GM23248 (cell line): ENCODE measurements around the gene PARD3B. TPM values are rescaled to one million over a fixed set of nuclear protein-coding genes. Genes with fewer than 3 reads are reported as not detected.

ENCODE experiments used
- DNase-seq: peaks from one replicate; pipeline ENCODE4 v3.0.0-alpha.2; 2015
- H2AFZ ChIP-seq: fragments of 200-600 bp; sonication (generic); 2 replicates; pipeline ENCODE4 v1.6.1; 2016; ENCODE audit warnings: antibody characterized with exemption
- H3F3A ChIP-seq: fragments of 200-600 bp; sonication (generic); 2 replicates; pipeline ENCODE4 v1.6.1; 2016; ENCODE audit warnings: mild to moderate bottlenecking, antibody characterized with exemption, mixed run types; ENCODE audit not compliant: insufficient read depth
- H3K27ac ChIP-seq: fragments of 200-600 bp; sonication (generic); 2 replicates; pipeline ENCODE4 v1.5.1; 2016; ENCODE audit warnings: mild to moderate bottlenecking
- H3K27me3 ChIP-seq: fragments of 200-600 bp; sonication (generic); replicated peaks from 2 replicates; pipeline ENCODE4 v1.6.1; 2016; ENCODE audit warnings: mild to moderate bottlenecking; ENCODE audit not compliant: insufficient read depth
- H3K36me3 ChIP-seq: fragments of 200-600 bp; sonication (generic); 2 replicates; pipeline ENCODE4 v1.6.1; 2016; ENCODE audit warnings: low read depth, mild to moderate bottlenecking
- H3K4me1 ChIP-seq: fragments of 200-600 bp; sonication (generic); 2 replicates; pipeline ENCODE4 v1.6.1; 2016; ENCODE audit warnings: mild to moderate bottlenecking; ENCODE audit not compliant: insufficient read depth
- H3K4me2 ChIP-seq: fragments of 200-600 bp; sonication (generic); one replicate; pipeline ENCODE4 v1.6.1; 2016; ENCODE audit warnings: mild to moderate bottlenecking; ENCODE audit not compliant: unreplicated experiment
- H3K4me3 ChIP-seq: fragments of 200-600 bp; sonication (generic); 2 replicates; pipeline ENCODE4 v1.5.1; 2016; ENCODE audit warnings: mild to moderate bottlenecking
- H3K79me2 ChIP-seq: fragments of 200-600 bp; sonication (generic); 2 replicates; pipeline ENCODE4 v1.6.1; 2016; ENCODE audit warnings: mild to moderate bottlenecking; ENCODE audit not compliant: insufficient read depth
- H3K9ac ChIP-seq: fragments of 200-600 bp; sonication (generic); 2 replicates; pipeline ENCODE4 v1.6.1; 2016; ENCODE audit warnings: mild to moderate bottlenecking
- H3K9me2 ChIP-seq: fragments of 200-600 bp; sonication (generic); 2 replicates; pipeline ENCODE4 v1.6.1; 2016; ENCODE audit warnings: mixed run types, mild to moderate bottlenecking, moderate library complexity; ENCODE audit not compliant: insufficient read depth
- H3K9me3 ChIP-seq: fragments of 200-600 bp; sonication (generic); one replicate; pipeline ENCODE4 v1.6.1; 2017; ENCODE audit warnings: low read depth
- H4K20me1 ChIP-seq: fragments of 200-600 bp; sonication (generic); 2 replicates; pipeline ENCODE4 v1.6.0; 2016; ENCODE audit not compliant: insufficient read depth
- EZH2 ChIP-seq: fragments of 200-600 bp; sonication (generic); IDR thresholded peaks from 2 replicates; pipeline ENCODE4 v1.6.1; 2018; ENCODE audit warnings: antibody characterized with exemption, mild to moderate bottlenecking; ENCODE audit not compliant: insufficient read depth, poor library complexity, severe bottlenecking
- EZH2phosphoT487 ChIP-seq: fragments of 200-600 bp; sonication (generic); IDR thresholded peaks from 2 replicates; pipeline ENCODE4 v1.6.1; 2018; ENCODE audit warnings: antibody characterized with exemption, moderate library complexity, mild to moderate bottlenecking, low read depth; ENCODE audit not compliant: insufficient read depth
- WGBS, 2 experiments: methylation state at CpG; one replicate each; pipeline ENCODE4 v1.1.6; 2015 to 2017; ENCODE audit warnings: low lambda C conversion rate in 2 of 2, low coverage in 1 of 2; ENCODE audit errors: missing lambda C conversion rate in 2 of 2; 5-methylcytosine and 5-hydroxymethylcytosine counted together
- in situ Hi-C: fragments of 300-500 bp; cut with MboI; formaldehyde crosslinking; loops from 2 replicates; pipeline ENCODE4 v1.15.0; 2020
- polyA plus RNA-seq: library from polyadenylated mRNA; unstranded; fragments of >200 nt; fragmentation: Nextera tagmentation; extraction: Ambion mirVana; gene quantifications from 2 replicates; pipeline ENCODE4 v1.2.1, GENCODE V29; 2016
- total RNA-seq: library from RNA; depleted of rRNA; stranded (reverse); fragments of >200 nt; shearing (Covaris generic); gene quantifications from 2 replicates; pipeline ENCODE4 v1.2.3, GENCODE V29; 2014

PARD3B gene
- total and polyA plus RNA-seq, 2 experiments from 2014 or later = 2.5 to 6.9 TPM

DNA sequence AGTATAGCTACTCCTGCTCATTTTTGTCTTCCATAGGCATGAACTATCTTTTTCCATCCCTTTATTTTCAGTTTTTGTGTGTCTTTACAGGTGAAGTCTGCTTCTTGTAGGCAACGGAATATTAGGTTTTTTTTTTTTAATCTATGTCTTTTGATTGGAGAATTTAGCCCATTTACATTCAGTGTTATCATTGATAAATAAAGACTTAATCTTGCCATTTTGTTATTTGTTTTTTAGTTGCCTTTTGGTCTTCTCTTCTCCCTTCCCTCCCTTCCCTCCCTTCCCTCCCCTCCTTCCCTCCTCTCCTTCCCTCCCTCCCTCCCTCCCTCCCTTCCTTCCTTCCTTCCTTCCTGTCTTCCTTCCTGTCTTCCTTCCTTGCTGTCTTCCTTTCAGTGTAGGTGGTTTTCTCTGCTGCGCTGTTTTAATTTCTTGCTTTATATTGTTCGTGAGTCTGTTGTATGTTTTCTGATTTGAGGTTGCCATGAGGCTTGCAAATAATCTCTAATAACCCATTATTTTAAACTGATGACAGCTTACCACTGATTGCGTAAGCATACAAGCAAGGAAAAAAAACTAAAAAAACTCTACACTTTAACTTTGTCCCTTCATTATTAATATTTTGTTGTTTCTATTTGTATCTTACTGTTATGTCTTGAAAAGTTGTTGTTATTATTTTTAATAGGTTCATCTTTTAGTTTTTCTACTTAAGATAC lies 353.8 kb downstream of the PARD3B start:
- H3K27me3 ChIP-seq = no peaks in the 10 kb centered on the region
- DNase-seq = peak; percentile 14
- H3K27ac ChIP-seq = no peak overlapping the region
- H3K4me1 ChIP-seq = peaks cover 7% of the 10 kb centered on the region
- in situ Hi-C loops = no loop called here
- H3K4me3 ChIP-seq = no peak overlapping the region
- H3K9ac ChIP-seq = no peak overlapping the region
- H3K9me3 ChIP-seq = no peaks in the 10 kb centered on the region
- no peaks in the 10 kb centered on the region for H3K36me3 ChIP-seq
- H3K9me2 ChIP-seq = no peaks in the 10 kb centered on the region
- 56 to 64% methylated on average over 4 of the region's 4 CpGs for WGBS, 2 experiments
- no peaks in the 10 kb centered on the region for H3F3A ChIP-seq
- no peaks in the 10 kb centered on the region for H4K20me1 ChIP-seq
- H3K79me2 ChIP-seq = no peaks in the 10 kb centered on the region
- TF ChIP-seq EZH2 (no peak), EZH2phosphoT487 (no peak)
- no peak overlapping the region for H3K4me2 ChIP-seq
- H2AFZ ChIP-seq = no peak overlapping the region

DNA sequence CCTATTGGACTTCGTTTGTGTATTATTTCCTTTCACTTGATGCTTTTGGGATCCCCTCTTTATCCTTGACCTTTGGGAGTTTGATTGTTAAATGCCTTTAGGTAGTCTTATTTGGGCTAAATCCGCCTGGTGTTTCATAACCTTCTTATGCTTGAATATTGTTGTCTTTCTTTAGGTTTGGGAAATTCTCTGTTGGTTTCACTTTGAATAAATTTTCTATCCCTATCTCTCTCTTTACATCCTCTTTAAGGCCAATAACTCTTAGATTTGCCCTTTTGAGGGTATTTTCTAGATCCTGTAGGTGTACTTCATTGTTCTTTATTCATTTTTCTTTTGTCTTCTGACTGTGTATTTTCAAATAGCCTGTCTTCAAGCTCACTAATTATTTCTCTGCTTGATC lies 354.7 kb downstream of the PARD3B start:
- Histone ChIP-seq H3K9me2 (no peaks in the 10 kb centered on the region), H3K9ac (no peak overlapping the region), H4K20me1 (no peaks in the 10 kb centered on the region), H3K79me2 (no peaks in the 10 kb centered on the region), H3K4me2 (no peak overlapping the region), H3K4me1 (no peaks in the 10 kb centered on the region), H3K27me3 (no peaks in the 10 kb centered on the region), H3K27ac (no peak overlapping the region), H3K9me3 (no peaks in the 10 kb centered on the region), H2AFZ (no peak overlapping the region), H3F3A (no peaks in the 10 kb centered on the region), H3K36me3 (no peaks in the 10 kb centered on the region), H3K4me3 (no peak overlapping the region)
- DNase-seq = no peak
- in situ Hi-C loops = no loop called here
- 96 to 98% methylated on average over 2 of the region's 2 CpGs for WGBS, 2 experiments
- TF ChIP-seq EZH2phosphoT487 (no peak), EZH2 (no peak)

DNA sequence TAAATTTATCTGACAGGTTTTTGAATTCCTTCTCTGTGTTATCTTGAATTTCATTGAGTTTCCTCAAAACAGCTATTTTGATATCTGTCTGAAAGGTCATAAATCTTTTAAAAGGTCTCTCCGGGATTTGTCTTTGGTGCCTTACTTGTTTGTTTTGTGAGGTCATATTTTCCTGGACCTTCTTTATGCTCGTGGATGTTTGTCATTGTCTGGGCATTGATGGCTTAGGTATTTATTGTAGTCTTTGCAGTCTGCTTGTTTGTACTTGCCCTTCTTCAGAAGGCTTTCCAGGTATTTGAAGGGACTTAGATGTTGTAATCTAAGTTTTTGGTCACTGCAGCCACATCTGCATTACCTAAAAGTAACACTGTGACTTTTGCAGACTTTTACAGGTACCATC lies 355.2 kb downstream of the PARD3B start:
- Histone ChIP-seq H2AFZ (no peak overlapping the region), H3K27me3 (no peaks in the 10 kb centered on the region), H3K79me2 (no peaks in the 10 kb centered on the region), H3K4me1 (no peaks in the 10 kb centered on the region), H3K9me2 (no peaks in the 10 kb centered on the region), H3F3A (no peaks in the 10 kb centered on the region), H3K4me3 (no peak overlapping the region), H3K4me2 (no peak overlapping the region), H3K9ac (no peak overlapping the region), H4K20me1 (no peaks in the 10 kb centered on the region), H3K9me3 (no peaks in the 10 kb centered on the region), H3K27ac (no peak overlapping the region), H3K36me3 (no peaks in the 10 kb centered on the region)
- in situ Hi-C loops = no loop called here
- WGBS, 2 experiments = 18 to 22% methylated on average over 2 of the region's 2 CpGs
- DNase-seq = no peak
- no peak for TF ChIP-seq EZH2phosphoT487
- no peak for TF ChIP-seq EZH2

DNA sequence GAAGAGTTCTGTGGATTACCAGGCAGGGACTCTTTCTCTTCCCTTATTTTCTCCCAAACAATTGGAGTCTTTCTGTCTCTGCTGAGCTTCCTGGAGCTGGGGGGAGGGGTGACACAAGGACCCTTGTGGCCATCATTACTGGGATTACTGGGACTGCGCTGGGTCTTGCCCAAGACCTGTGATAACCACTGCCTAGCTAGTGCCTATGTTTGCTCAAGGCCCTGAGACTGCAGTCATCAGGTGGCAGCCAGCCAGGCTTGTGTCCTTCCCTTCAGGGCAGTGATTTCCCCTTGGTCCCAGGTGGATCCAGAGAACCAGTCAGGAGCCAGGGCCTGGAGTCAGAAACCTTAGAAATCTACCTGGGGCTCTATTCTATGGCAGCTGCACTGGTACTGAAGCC lies 355.6 kb downstream of the PARD3B start:
- H3K9me3 ChIP-seq = no peaks in the 10 kb centered on the region
- no peak for TF ChIP-seq EZH2phosphoT487
- no peak for TF ChIP-seq EZH2
- 100% methylated on average over 1 of the region's 1 CpG for whole genome bisulfite sequencing, 2 experiments

More for the DNA sequence above, 355.6 kb downstream of the PARD3B start:
- no peak overlapping the region for H2AFZ ChIP-seq
- DNase-seq = peak; percentile 8
- H3K27ac ChIP-seq = no peak overlapping the region
- H3K79me2 ChIP-seq = no peaks in the 10 kb centered on the region
- H3K9ac ChIP-seq = no peak overlapping the region
- no peak overlapping the region for H3K4me3 ChIP-seq
- no peaks in the 10 kb centered on the region for H3K36me3 ChIP-seq
- no peaks in the 10 kb centered on the region; the same call in 1 of the 2 replicates for H3K4me1 ChIP-seq
- no peaks in the 10 kb centered on the region for H4K20me1 ChIP-seq
- H3F3A ChIP-seq = no peaks in the 10 kb centered on the region
- in situ Hi-C loops = no loop called here
- no peaks in the 10 kb centered on the region for H3K27me3 ChIP-seq
- H3K4me2 ChIP-seq = no peak overlapping the region
- no peaks in the 10 kb centered on the region for H3K9me2 ChIP-seq
